ENCODE data around the gene ARAP1.

DNA sequence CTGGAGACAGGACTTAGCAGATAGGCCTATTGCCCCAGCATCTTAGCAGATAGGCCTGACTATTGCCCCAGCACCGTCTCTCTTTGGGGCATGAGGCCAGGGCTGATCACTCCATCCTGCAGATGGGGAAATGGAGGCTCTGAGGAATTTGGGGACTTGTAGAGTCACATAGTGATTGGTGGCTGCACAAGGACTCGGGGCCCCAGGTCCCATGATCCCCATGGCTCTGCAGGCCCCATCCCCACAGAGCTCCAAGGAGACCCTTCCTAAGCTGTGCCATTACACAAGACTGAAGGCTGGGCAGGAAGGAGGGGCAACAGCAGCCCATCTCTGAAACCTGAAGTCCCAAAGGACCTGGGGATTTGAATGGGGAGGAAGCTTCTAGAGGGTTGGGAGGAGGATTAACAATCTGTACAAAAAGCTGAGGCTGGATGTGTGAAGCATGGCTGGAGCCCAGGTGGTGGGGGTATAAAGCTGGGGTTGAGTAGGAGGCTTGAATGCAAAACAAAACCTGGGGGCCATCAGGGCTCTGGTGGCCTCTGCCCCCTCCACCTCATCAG is 1.6 kb downstream of the ARAP1 start:
- no peak for TF ChIP-seq FOXP2 (optimal IDR thresholded peaks at IDR 0.05; ENCODE audit: control extremely low read depth, extremely low read length, insufficient read depth)
- TF ChIP-seq POLR2AphosphoS5 (IDR thresholded peaks at IDR 0.05; ENCODE audit: borderline replicate concordance, low read depth, low read length), result no peak
